Measurements from ENCODE around the gene ARID5B. TPM values are rescaled to one million over a fixed set of nuclear protein-coding genes. Genes with fewer than 3 reads are reported as not detected.

Gene ARID5B
- total RNA-seq, 1 donor from 2014 or later = 0.62 TPM

DNA sequence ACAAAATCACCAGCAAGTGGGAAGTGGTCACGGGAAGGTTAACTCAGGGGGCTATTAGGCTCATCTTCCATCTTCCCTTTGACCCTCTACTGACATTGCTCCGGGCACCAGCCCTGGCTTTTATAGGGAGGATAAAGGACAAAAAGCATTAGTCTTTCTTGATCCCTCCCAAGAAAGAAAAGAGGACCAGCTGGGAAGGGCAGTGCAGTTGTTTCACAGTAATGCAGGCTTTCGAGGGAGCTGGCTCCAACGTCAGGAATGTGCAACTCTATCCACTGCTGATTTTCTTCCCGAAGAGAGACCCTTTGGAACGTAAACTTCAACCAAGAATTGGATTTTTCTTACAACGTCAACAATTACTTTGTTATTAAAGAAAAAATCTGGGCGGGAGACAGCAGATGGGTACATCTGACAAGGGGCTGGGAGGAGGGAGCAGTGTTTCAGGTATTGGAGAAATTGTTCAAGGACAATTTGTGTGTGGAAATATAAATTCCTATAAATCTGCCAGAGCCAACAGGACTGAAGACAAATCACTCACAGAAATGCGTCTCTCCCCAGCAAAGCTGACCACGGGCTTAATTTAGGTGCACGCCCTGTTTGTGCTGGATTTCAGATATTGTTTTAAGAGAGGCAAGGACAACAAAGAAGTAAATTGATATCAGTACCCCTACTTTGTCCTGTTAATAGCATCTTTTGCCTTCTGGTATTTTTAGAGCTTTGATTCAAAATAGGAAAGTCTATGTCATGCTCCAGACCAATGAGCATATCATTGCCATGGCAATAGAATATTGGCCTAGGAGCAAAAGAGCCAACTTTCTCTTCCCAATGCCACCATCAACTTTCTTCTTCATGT, 23.4 kb upstream of the ARID5B start:
- H3K9me3 Mint-ChIP-seq (ENCODE audit: unreplicated experiment) = no peaks in the 10 kb centered on the region
- TF ChIP-seq, protein P1, sequence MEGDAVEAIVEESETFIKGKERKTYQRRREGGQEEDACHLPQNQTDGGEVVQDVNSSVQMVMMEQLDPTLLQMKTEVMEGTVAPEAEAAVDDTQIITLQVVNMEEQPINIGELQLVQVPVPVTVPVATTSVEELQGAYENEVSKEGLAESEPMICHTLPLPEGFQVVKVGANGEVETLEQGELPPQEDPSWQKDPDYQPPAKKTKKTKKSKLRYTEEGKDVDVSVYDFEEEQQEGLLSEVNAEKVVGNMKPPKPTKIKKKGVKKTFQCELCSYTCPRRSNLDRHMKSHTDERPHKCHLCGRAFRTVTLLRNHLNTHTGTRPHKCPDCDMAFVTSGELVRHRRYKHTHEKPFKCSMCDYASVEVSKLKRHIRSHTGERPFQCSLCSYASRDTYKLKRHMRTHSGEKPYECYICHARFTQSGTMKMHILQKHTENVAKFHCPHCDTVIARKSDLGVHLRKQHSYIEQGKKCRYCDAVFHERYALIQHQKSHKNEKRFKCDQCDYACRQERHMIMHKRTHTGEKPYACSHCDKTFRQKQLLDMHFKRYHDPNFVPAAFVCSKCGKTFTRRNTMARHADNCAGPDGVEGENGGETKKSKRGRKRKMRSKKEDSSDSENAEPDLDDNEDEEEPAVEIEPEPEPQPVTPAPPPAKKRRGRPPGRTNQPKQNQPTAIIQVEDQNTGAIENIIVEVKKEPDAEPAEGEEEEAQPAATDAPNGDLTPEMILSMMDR (IDR thresholded peaks at IDR 0.05; ENCODE audit: unreplicated experiment) = no peak
- peaks cover 9% of the 10 kb centered on the region for H3K4me1 Mint-ChIP-seq (ENCODE audit: unreplicated experiment)
- H3K27me3 Mint-ChIP-seq (ENCODE audit: unreplicated experiment) = no peaks in the 10 kb centered on the region
- H3K36me3 Mint-ChIP-seq (ENCODE audit: low read depth, unreplicated experiment) = no peaks in the 10 kb centered on the region
- no peak overlapping the region for H3K27ac Mint-ChIP-seq (ENCODE audit: unreplicated experiment)
- DNase-seq (ENCODE audit: low spot score) = no peak
- H3K4me3 Mint-ChIP-seq (ENCODE audit: unreplicated experiment) = no peak overlapping the region

DNA sequence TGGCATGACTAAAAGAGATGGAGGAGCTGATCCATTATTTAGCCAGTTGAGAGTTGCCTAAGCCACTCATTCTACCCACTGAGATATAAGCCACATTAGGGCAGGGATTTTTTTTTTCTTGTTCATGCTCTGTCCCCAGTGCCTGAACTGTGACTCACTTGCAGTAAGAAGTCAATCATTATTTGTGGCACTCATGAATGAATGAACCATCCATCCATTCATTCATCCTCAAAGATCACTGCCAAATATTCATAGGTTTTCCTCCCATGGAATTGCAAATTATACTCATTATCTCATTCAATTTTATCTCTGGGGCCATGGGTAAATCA, 22.8 kb upstream of the ARID5B start:
- Mint-ChIP-seq H3K9me3 (ENCODE audit: unreplicated experiment) (no peaks in the 10 kb centered on the region), H3K27me3 (ENCODE audit: unreplicated experiment) (no peaks in the 10 kb centered on the region), H3K36me3 (ENCODE audit: low read depth, unreplicated experiment) (no peaks in the 10 kb centered on the region), H3K27ac (ENCODE audit: unreplicated experiment) (no peak overlapping the region), H3K4me1 (ENCODE audit: unreplicated experiment) (peaks cover 9% of the 10 kb centered on the region), H3K4me3 (ENCODE audit: unreplicated experiment) (no peak overlapping the region)
- TF ChIP-seq, protein P1 (IDR thresholded peaks at IDR 0.05; ENCODE audit: unreplicated experiment) = no peak
- DNase-seq (ENCODE audit: low spot score) = no peak

DNA sequence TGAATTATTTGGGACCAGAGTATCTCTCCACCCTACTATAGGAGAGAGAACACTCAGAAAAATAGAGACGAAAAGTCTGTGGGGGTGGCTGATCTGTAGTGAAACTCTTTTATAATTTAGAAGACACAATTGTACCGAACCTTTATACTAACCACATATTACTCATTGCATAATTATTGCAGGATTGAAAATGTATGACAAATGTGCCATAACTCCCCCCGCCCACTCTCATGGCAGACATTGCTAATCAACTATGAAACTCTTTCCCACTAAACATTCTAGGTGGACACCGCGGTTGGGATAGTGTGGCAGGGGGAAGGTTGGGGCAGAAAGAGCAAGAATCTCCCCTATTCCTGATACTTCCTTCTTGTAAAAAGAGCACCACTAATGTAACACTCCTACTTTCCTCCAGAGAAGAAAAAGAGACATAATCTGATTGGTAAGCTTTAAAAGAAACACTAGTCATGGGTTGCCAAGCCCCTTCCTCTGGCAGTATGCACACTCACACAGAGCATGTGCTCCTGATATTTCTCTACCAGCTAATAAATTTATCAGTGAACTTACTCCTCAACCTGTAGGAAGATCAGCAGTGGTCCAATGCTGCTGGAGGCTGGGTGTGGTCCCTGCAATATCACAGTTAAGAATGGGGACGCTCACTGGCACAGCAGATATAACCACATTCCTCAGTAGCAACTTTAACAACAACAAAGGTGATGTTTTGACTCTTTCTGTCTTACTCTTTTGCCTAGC, 18.7 kb upstream of the ARID5B start:
- DNase-seq (ENCODE audit: low spot score) = no peak
- Mint-ChIP-seq H3K27ac (ENCODE audit: unreplicated experiment) (no peak overlapping the region), H3K4me3 (ENCODE audit: unreplicated experiment) (no peak overlapping the region), H3K4me1 (ENCODE audit: unreplicated experiment) (peaks cover 3% of the 10 kb centered on the region), H3K9me3 (ENCODE audit: unreplicated experiment) (no peaks in the 10 kb centered on the region), H3K27me3 (ENCODE audit: unreplicated experiment) (no peaks in the 10 kb centered on the region), H3K36me3 (ENCODE audit: low read depth, unreplicated experiment) (no peaks in the 10 kb centered on the region)
- TF ChIP-seq, protein P1 (IDR thresholded peaks at IDR 0.05; ENCODE audit: unreplicated experiment) = no peak

DNA sequence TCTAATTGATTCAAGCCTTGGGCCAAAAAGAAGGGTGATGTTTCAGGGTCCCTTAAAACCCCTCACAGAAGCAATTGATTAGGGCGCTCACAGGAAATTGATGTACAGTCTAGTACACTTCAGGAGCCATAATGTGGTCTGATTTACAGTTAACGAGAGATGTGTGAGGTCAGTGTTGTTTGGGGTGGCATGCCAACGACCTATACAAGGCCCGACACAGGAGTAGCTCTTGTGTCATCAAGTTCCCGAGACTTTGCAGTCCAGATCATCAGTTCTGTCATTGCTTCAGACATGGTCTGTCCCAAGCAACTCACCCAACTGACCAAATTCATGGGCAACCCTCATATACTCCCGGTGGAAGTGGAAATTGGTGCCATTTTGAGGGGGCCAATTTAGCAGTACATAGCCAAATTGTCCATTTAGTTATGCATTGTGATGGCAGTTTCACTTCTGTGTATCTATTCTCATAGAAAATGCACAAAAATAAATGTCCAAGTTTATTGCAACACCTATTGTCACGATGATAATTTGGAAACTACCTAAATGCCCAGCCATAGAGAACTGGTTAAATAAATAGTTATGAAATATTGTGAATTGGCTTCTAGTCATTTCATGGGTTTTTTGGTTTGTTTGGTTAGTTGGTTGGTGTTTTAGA, 18.0 kb upstream of the ARID5B start:
- no peaks in the 10 kb centered on the region for H3K4me1 Mint-ChIP-seq (ENCODE audit: unreplicated experiment)
- DNase-seq (ENCODE audit: low spot score) = no peak
- no peaks in the 10 kb centered on the region for H3K27me3 Mint-ChIP-seq (ENCODE audit: unreplicated experiment)
- TF ChIP-seq, protein P1 (IDR thresholded peaks at IDR 0.05; ENCODE audit: unreplicated experiment) = no peak
- no peaks in the 10 kb centered on the region for H3K36me3 Mint-ChIP-seq (ENCODE audit: low read depth, unreplicated experiment)
- H3K27ac Mint-ChIP-seq (ENCODE audit: unreplicated experiment) = no peak overlapping the region
- no peak overlapping the region for H3K4me3 Mint-ChIP-seq (ENCODE audit: unreplicated experiment)
- no peaks in the 10 kb centered on the region for H3K9me3 Mint-ChIP-seq (ENCODE audit: unreplicated experiment)

Measured in endothelial cell (in vitro differentiated cells).